Retinal pigment epithelial cell (primary cell): ENCODE results near the gene GNAZ.
A peak's percentile ranks its signal among the peaks of the same experiment; 100 is the strongest.

Experiments used
- DNase-seq: peaks from one replicate; pipeline ENCODE4 v3.0.0-alpha.2; 2010; ENCODE audit warnings: low read depth
- H3K4me3 ChIP-seq: 2 replicates; pipeline ENCODE4 v1.5.1; 2011; ENCODE audit warnings: mild to moderate bottlenecking, low read length, control low read depth, moderate library complexity
- CTCF ChIP-seq: conservative IDR thresholded peaks from 2 replicates; pipeline ENCODE4 v1.5.1; 2011; ENCODE audit warnings: low read depth, low read length, control low read depth, inconsistent platforms

The GNAZ gene

DNA sequence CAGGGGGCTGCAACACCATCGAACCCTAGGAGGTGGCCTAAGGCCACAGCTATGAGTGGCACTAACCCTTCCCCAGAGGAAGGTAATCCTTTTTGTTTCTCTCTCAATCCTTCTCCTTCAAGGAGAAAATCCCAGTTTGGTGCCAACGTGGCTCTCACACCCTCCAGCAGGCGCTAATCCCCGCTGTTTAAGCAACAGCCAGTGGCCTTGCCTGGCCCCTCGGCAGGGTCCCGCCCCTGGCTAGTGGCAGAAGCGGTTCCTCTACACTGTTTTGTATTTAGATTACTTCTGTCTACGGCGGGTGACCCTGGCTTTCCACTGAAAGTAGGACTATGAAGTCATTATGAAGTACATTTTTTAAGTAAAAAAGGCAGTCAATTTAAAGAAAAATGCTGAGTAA lies 15.5 kb downstream of the GNAZ start:
- TF ChIP-seq CTCF, result peak; percentile 8
- no peak overlapping the region for H3K4me3 ChIP-seq
- peak; percentile 34 for DNase-seq

- no peak for TF ChIP-seq CTCF
Observed at GRCh38 chr22:23086263-23086662, 15.9 kb downstream of the GNAZ start.

DNA sequence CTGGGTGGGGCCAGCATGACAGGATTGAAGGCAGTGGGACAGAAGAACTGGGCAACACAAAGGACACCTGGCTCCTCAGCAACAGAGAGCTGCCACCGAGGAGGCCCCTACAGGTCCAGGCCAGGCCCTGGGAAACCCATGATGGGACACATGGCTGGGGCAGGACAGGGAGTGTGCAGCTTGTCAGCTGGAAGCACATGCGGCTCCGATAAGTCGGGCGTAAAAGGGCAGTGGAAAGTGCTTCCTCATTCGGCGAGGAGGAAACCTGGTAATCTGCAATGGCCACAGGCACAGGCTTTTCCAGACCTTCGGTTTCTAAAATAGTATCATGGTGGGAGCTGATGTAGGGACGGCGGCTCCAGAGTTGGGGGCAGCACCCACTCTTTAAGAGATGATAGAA lies 16.5 kb downstream of the GNAZ start:
- no peak for DNase-seq
- no peak for TF ChIP-seq CTCF
- H3K4me3 ChIP-seq, result no peak overlapping the region

More at GRCh38 chr22:23086263-23086662, 15.9 kb downstream of the GNAZ start:
- H3K4me3 ChIP-seq, result no peak overlapping the region
- no peak for DNase-seq

DNA sequence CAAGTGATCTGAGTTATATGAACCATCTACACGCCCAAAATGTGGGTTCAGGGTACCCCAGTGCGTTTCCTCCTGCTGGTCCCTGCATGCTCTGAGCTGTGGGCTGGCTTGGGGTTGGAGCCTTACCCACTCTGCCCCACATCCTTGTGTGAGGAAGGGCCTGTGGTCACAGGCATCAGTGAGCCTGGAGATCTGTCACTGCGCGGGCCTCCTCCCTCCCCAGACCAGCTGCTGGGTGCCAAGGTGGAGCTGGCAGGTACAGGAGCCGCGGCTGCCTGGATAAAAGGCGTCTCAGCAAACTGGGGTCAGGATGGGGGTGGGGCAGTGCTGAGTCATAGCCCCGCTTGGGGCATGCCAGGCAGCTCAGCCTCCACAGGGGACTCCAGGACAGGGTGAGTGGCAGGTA lies 17.9 kb downstream of the GNAZ start:
- H3K4me3 ChIP-seq, result no peak overlapping the region
- TF ChIP-seq CTCF, result no peak
- no peak for DNase-seq

DNA sequence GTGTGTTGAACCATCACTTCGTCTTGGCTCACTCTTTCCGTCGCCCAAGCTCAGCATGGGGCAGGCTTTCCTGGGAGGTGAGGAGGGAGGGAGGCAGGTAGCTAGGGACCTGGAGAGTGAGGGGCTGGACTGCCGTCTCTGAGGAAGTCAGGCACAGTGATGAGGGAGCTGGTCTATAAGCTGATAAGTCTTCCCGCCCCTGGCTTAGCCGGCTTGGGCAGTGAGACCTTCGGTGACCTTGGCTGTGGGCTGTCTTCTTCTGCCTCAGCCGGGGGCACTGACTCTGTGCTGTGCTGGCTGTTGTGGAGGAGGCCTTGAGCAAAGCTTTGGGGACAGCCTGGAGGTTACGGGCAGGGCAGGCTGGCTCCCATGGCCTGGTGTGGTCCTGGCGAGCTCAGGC lies 18.7 kb downstream of the GNAZ start:
- no peak for DNase-seq
- H3K4me3 ChIP-seq, result no peak overlapping the region
- no peak for TF ChIP-seq CTCF

DNA sequence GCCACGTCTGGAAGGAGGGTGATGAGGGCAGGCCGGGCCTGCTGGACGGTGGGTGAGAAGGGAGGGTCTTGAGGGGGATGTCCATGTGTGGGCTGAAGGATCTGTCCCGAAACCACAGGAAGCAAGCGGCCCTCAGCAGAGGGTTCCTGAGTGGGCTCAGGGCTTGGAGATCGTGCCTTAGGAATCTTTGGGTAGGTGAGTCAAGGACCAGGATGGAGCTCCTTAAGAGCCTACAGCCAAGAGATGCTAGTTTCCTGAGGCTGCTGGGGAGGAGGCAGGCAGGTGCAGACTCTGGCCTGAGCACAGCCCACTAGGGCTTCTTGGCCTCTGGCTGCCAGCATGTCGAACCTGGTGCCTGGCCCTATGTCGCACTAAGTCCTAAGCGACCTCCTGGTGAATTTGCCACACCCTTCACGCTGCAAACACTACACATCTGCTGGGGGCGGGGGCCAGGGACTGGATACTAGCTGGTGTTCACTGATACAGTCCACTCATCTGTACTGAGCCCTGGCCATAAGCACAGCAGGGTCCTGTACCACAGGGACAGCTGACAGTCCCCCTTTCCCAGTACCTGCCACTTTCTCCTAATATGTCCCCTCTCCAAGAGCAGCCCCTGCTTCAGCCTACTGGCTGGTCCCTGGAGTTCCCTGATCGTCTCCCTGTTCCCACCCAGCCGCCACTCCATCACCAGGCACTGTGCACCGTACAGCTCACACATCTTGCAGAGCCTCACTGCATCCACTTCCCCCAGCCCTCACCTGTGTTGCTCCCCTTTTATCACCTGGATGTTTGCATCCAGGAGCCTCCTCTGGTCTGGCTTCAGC lies 19.5 kb downstream of the GNAZ start:
- no peak for DNase-seq
- no peak for TF ChIP-seq CTCF
- no peak overlapping the region for H3K4me3 ChIP-seq

DNA sequence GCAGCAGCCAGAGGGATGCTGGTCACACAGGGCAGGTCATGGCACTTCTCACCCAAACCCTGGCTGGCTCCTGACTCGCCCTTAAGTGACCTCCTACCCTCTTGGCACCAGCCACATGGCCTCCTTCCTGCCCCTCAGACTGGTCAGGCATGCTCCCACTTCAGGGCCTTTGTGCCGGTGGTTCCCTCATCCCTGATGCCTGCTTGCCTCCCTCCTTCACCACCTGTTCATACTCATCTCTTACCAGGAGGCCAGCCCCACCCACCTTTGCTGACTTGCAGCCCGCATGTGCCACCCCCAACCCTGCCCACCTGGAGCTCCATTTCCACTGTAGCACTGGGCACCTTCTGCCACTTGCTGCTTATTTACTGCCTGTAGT lies 20.1 kb downstream of the GNAZ start:
- H3K4me3 ChIP-seq, result no peak overlapping the region
- no peak for TF ChIP-seq CTCF
- no peak for DNase-seq
